HG02970 (cell line): ENCODE measurements around the gene SELENOM.

Experiments used
- ATAC-seq: cut with Tn5 transposase; IDR thresholded peaks from one replicate; pipeline ENCODE4 v1.9.1; 2021; ENCODE audit warnings: mild to moderate bottlenecking, moderate library complexity, moderate number of reproducible peaks; ENCODE audit not compliant: unreplicated experiment, low FRiP score

SELENOM gene, protein sequence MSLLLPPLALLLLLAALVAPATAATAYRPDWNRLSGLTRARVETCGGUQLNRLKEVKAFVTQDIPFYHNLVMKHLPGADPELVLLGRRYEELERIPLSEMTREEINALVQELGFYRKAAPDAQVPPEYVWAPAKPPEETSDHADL

DNA sequence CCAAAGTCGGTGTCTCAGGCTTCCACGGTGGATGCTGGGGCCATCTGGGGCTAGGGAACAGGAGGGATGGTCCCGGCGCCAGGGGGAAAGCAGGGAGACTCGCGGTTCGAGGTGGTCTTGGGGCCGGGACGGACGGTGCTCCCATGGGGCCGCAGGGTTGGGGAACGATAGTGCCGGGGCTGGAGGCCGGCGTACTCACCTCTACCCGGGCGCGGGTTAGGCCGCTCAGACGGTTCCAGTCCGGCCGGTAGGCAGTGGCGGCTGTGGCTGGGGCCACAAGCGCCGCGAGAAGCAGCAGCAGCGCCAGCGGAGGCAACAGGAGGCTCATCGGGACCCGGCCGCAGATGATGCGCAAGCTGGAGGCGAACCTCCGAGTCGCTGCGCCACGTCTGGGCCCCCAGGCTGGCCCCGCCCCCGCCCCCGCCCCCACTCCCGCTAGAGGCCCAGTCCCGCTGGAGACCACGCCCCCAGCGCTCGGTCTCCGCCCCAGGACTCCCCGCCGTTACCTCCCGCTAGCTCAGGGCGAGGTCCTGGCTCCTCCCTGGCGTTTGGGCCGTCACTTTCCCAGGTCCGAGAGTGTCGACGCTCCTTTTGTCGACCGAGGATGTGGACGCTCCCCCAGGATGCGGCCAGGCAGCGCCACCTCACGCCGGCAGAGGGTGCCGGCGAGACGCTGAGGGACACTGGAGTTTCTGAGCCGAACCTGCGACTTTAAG lies at the start of gene SELENOM:
SELENOM (minus strand) TSS at position 391 of the 716 bp plus-strand sequence; CDS start at position 328, 63 bp downstream.
- ATAC-seq, result peak; percentile 82

DNA sequence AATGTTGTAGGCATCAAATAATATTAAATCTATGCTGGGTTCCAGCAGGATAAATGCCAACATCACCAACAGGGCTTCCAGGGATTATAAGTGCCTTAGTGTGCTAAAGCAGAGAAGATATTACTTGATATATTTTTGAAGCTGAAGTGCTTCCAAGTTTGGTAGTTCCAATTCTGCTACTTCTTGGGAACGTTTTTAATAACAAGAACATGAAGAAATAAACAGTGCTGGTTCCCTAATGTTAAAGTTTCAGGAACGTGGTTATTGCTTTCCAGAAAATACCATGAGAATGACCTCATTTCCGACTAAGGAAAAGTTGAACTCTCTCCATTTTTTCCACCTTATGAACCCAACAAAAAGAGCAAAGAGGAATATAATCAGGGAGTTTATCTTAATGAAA lies 48.1 kb upstream of the SELENOM start:
- ATAC-seq, result no peak

DNA sequence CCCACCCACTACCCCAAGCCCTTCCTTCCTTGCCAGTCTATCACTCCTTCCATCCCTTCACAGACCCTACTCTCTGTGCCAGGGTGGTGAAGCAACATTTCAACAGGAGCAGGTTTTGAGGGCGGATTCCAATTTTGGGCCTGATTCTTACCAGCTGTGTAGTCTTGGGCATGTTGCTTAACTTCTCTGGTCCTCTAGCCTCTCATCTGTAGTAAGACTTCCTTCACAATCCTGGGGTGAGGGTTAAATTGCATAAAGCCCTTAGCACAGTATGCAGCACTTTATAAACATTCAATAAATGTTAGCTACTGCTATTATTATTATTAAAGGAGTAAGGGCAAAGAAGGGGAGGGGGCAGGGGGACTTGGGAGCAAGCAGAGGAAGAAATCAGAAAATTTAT lies 47.6 kb upstream of the SELENOM start:
- no peak for ATAC-seq

GRCh38 chr22:31153357-31153756 lies 46.0 kb upstream of the SELENOM start:
- ATAC-seq, result no peak

GRCh38 chr22:31151872-31152271 lies 44.5 kb upstream of the SELENOM start:
- ATAC-seq, result no peak

- no peak for ATAC-seq
Measured at GRCh38 chr22:31150615-31151014, 43.2 kb upstream of the SELENOM start.

DNA sequence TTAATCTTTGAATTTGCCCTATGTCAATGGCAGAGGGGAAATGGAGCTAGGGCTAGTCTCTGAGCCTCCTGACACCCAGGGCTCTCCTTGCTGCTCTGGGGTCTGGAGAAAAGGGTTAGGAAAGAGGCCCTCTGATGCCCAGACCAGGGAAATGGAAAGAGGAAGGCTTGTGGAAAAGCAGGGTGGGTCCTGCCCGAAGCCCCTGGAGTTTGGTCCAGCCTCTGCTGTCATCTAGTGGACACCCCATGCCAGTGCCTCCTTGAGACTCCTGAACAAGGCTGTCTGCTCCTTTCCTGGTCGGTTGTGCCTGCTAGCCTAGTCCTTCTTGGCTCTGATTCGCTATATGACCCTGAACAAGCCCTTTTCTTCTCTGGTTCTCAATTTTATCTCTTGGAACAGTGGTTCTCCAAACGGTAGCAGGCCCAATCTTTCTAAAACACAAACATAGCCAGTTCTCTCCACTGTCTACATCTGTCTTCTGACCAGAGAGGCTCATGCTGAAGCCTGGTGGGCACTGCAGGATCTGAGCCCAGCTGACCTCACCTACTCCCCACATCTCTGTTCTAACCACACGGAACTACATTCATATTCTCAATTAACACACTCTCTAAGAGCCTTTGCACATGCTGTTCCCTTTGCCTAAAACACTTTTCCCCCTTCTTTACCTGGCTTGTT lies 41.7 kb upstream of the SELENOM start:
- no peak for ATAC-seq

- no peak for ATAC-seq
Measured at GRCh38 chr22:31148488-31148887, 41.1 kb upstream of the SELENOM start.

- no peak for ATAC-seq
Measured at GRCh38 chr22:31144223-31144622, 36.9 kb upstream of the SELENOM start.

- no peak for ATAC-seq
Measured at GRCh38 chr22:31143537-31143936, 36.2 kb upstream of the SELENOM start.

GRCh38 chr22:31143038-31143437 lies 35.7 kb upstream of the SELENOM start:
- no peak for ATAC-seq

DNA sequence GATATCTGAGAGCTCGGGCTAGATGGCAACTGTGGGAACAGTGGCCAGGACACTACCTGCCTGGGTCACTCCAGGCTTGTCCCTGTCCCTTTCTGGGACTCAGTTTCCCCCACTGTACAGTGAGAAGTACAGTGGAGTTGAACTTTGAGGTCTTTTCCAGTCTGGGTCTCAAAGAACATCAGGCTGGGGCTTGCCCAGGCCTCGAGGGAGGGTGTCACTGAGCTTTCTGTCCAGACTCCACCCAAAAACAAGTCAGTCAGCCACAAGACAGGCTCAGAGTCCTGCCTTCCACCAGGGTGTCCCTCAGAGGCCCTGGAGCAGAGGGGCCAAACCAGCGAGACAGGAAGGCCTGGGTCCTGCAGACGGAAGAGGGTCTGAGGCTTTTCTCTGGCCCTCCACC lies 34.9 kb upstream of the SELENOM start:
- no peak for ATAC-seq

DNA sequence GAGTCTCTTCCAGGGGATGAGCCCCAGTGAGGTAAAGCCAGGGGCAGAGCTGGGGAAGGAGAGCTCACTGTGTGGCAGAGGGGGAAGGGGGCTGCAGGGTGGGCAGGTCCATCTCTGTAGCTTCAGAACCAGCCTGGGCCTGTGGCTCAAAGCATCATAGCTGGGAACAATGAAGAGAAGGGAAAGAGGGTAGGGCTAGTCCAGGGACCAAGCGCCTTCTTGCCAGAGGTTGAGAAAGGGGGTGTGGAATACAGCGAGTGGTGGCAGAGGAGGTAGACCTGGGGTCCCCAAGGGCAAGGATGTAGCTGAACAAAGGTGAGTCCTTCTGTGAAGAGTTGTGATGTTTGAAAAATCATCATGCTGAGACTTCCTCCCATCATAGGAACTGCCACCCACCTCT lies 34.2 kb upstream of the SELENOM start:
- no peak for ATAC-seq

- no peak for ATAC-seq
Measured at GRCh38 chr22:31140746-31141145, 33.4 kb upstream of the SELENOM start.

DNA sequence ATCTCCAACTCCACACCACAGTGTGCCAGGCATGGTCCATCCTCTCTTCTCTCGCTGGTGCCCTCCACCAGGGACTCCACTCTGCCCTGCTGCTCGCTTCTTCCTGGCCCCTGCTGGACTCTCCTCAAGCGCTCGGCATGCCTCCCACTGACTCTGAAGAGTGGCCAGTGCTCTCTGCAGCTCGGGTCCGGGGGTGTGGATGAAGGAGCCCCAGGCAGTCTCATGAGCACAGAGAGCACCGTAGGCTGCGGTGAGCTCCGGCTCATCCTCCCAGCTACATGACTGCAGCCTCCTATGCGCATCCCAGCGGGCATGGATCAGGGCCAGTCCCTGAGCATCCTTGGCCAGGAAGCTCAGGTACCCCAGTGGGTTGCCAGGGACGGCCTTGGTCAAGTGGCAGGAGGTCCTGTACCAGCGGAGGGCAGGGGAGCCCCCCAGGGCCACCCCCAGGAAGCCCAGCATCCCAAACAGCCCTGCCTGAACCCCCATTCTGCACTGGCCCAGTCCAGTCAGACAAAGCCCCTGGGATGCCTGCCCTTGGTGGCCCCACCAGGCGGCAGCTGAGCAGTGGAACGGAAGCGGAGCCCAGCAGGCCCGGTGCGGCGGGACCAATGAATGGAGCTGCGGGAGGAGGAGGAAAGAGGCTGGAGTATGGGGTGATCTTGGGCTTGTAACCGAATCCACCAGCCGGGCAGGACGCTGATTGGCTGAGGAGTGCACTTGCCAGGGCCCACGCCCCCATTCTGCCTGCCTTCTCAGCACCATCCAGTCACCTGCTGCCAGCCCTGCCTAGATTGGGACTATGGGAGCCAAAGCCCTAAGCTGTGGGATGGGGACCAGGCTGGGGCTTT lies 32.7 kb upstream of the SELENOM start, which contains the start of gene PLA2G3:
PLA2G3 (minus strand) TSS at position 643 of the 851 bp plus-strand sequence; CDS start at position 489, 154 bp downstream.
- ATAC-seq, result no peak

DNA sequence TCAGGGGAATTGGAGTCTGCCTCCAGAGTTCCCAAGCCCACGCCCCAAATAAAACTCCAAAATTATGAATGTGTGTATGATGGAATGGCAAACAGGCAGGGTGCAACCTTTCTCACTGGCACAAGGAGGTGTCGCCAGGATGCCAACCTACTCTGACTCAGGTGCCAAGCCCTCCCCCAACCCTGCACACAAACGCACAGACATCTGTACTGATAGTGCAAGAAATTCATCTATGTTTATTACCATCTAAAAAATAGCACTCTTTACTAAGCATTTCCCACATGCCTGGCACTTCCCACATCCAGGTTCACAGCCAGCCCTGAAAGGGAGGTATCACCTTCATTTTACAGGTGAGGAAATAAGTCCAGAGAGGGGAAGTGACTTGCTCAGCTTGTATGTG lies 31.7 kb upstream of the SELENOM start:
- ATAC-seq, result no peak

- no peak for ATAC-seq
Measured at GRCh38 chr22:31138126-31138525, 30.8 kb upstream of the SELENOM start.

DNA sequence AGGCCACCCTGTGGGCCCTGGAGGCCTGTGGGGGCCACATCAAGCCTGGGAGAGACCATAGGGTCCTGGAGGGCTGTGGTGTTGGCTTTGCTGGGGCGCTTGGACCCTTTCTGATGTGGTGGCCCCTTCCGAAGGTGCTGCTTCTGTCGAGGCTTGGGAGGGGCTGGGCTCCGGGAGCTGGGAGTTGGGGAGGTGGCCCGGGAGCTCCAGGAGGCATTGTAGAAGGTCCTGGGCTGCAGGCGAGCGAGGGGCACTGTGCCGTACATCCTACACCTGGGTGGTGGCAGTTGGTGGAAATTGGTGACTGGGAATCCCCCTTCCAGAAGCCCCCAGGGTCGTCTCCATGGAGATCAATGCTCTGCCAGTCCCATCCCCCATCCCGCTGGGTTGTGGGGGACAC lies 30.4 kb upstream of the SELENOM start:
- ATAC-seq, result no peak

- ATAC-seq, result no peak
Measured at GRCh38 chr22:31136711-31137110, 29.3 kb upstream of the SELENOM start.

DNA sequence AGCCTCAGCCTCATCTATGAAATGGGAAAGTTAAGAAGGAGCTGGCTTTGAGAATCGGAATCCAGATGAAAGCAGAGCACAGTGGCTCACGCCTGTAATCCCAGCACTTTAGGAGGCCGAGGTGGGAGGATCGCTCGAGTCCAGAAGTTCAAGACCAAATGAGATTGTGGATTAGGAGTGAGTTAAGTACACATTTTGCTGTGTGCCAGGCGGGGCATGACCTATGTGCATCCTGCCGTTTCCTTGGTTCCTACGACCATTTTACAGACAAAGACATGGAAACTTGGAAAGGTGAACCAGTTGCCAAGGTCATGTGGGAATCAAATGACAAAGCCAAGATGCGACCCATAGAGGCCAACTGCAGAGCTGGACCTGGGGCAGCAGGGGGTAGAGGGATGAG lies 28.8 kb upstream of the SELENOM start:
- no peak for ATAC-seq

DNA sequence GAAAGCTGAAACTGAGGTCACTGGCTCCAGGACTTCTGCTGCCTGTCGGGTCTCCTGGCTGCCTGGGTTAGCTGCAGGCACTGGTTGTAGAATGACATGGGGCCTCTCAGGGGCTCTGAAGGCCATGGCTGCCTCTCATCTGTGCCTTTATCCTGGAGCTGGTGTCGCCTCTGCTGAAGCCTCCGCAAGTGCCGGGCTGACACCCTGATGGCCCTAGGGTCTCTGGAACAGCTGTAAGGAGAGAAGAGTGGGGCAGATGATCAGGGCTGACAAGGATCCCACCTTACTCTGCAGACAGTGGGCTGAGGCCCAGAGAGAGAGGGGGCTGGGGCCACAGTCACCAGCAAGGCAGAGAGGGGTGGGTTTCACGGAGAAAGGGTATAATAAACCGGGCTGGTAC lies 28.3 kb upstream of the SELENOM start:
- no peak for ATAC-seq
